Measurements from ENCODE around the gene CNPY3. TPM values are rescaled to one million over a fixed set of nuclear protein-coding genes. Genes with fewer than 3 reads are reported as not detected.

The CNPY3 gene
- total and polyA plus RNA-seq, 10 of the 15 experiments (the other 5 are each of a cell fraction or from before 2014, with no cell fraction given) = 7.2 to 102 (median 73.6) TPM

DNA sequence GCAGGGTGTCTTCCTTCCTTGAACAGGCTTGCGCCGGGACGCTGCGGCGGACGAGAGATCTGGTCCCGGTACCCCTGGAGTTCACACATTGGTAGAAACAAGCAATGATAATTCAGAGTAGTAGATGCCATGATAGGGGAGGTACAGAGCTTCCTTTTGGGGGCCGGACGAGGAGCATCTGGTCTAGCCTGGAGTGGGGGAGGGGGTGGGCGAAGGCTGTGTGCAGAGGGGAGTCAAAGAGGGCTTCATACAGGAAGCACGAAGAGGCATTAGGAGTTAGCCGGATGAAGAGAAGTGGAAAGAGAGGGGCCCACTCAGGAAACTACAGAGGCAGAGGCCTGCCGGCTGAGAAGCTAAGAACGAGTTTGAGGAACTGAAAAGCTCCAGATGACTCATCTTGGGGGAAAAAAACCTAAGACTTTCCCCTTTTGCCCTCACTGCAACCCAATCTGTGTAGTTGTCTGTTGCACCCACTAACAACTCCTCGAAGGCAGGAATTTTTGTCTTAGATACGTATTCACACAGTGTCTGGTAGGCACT lies 611 bp downstream of the CNPY3 start (continued):
- TF ChIP-seq, protein P1, sequence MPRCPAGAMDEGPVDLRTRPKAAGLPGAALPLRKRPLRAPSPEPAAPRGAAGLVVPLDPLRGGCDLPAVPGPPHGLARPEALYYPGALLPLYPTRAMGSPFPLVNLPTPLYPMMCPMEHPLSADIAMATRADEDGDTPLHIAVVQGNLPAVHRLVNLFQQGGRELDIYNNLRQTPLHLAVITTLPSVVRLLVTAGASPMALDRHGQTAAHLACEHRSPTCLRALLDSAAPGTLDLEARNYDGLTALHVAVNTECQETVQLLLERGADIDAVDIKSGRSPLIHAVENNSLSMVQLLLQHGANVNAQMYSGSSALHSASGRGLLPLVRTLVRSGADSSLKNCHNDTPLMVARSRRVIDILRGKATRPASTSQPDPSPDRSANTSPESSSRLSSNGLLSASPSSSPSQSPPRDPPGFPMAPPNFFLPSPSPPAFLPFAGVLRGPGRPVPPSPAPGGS (IDR thresholded peaks at IDR 0.05; ENCODE audit: borderline replicate concordance, insufficient read depth, low read depth, low read length, poor library complexity, severe bottlenecking) = peak; percentile 93
- TF ChIP-seq FOS (IDR thresholded peaks at IDR 0.05; ENCODE audit: borderline replicate concordance, extremely low read depth, insufficient read length) (no peak), SIX5 (IDR thresholded peaks at IDR 0.05; ENCODE audit: low read depth, low read length, severe bottlenecking) (no peak), SIN3A (IDR thresholded peaks at IDR 0.05; ENCODE audit: low read depth, low read length) (peak; percentile 23; the same call in 1 of the 2 replicates), SP1 (IDR thresholded peaks at IDR 0.05; ENCODE audit: low read depth, low read length) (peak; percentile 85), ATF7 (IDR thresholded peaks at IDR 0.05; ENCODE audit: low read depth) (peak; percentile 89), SMARCA5 (IDR thresholded peaks at IDR 0.05) (peak; percentile 73; the same call in 1 of the 2 replicates), ZSCAN29 (IDR thresholded peaks at IDR 0.05) (peak; percentile 80; the same call in 1 of the 2 replicates), POLR2AphosphoS5 (IDR thresholded peaks at IDR 0.05; ENCODE audit: low read length) (peak; percentile 93), NRF1 (conservative IDR thresholded peaks at IDR 0.05; ENCODE audit: low read depth, low read length) (no peak), CBX3 (IDR thresholded peaks at IDR 0.05; ENCODE audit: borderline replicate concordance, low read depth) (no peak), POLR2A (IDR thresholded peaks at IDR 0.05; ENCODE audit: low read depth, low read length) (peak; percentile 63), DPF2 (IDR thresholded peaks at IDR 0.05) (peak; percentile 100), SRF (IDR thresholded peaks at IDR 0.05; ENCODE audit: low read depth in 2 of 2, low read length in 2 of 2) (peak in 1 of 2 experiments; percentile 76; a peak in 1 of 4 replicates)
- TF ChIP-seq, protein P2, sequence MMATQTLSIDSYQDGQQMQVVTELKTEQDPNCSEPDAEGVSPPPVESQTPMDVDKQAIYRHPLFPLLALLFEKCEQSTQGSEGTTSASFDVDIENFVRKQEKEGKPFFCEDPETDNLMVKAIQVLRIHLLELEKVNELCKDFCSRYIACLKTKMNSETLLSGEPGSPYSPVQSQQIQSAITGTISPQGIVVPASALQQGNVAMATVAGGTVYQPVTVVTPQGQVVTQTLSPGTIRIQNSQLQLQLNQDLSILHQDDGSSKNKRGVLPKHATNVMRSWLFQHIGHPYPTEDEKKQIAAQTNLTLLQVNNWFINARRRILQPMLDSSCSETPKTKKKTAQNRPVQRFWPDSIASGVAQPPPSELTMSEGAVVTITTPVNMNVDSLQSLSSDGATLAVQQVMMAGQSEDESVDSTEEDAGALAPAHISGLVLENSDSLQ (IDR thresholded peaks at IDR 0.05) = peak; percentile 26; the same call in 1 of the 2 replicates
- TF ChIP-seq, protein P3, sequence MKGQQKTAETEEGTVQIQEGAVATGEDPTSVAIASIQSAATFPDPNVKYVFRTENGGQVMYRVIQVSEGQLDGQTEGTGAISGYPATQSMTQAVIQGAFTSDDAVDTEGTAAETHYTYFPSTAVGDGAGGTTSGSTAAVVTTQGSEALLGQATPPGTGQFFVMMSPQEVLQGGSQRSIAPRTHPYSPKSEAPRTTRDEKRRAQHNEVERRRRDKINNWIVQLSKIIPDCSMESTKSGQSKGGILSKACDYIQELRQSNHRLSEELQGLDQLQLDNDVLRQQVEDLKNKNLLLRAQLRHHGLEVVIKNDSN (IDR thresholded peaks at IDR 0.05; ENCODE audit: borderline replicate concordance, extremely low read length, insufficient read depth, low read depth, low read length) = no peak
- TF ChIP-seq, protein P4, sequence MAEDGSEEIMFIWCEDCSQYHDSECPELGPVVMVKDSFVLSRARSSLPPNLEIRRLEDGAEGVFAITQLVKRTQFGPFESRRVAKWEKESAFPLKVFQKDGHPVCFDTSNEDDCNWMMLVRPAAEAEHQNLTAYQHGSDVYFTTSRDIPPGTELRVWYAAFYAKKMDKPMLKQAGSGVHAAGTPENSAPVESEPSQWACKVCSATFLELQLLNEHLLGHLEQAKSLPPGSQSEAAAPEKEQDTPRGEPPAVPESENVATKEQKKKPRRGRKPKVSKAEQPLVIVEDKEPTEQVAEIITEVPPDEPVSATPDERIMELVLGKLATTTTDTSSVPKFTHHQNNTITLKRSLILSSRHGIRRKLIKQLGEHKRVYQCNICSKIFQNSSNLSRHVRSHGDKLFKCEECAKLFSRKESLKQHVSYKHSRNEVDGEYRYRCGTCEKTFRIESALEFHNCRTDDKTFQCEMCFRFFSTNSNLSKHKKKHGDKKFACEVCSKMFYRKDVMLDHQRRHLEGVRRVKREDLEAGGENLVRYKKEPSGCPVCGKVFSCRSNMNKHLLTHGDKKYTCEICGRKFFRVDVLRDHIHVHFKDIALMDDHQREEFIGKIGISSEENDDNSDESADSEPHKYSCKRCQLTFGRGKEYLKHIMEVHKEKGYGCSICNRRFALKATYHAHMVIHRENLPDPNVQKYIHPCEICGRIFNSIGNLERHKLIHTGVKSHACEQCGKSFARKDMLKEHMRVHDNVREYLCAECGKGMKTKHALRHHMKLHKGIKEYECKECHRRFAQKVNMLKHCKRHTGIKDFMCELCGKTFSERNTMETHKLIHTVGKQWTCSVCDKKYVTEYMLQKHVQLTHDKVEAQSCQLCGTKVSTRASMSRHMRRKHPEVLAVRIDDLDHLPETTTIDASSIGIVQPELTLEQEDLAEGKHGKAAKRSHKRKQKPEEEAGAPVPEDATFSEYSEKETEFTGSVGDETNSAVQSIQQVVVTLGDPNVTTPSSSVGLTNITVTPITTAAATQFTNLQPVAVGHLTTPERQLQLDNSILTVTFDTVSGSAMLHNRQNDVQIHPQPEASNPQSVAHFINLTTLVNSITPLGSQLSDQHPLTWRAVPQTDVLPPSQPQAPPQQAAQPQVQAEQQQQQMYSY (CRISPR knock-in tag; IDR thresholded peaks at IDR 0.05) = no peak
- TF ChIP-seq, protein P5, sequence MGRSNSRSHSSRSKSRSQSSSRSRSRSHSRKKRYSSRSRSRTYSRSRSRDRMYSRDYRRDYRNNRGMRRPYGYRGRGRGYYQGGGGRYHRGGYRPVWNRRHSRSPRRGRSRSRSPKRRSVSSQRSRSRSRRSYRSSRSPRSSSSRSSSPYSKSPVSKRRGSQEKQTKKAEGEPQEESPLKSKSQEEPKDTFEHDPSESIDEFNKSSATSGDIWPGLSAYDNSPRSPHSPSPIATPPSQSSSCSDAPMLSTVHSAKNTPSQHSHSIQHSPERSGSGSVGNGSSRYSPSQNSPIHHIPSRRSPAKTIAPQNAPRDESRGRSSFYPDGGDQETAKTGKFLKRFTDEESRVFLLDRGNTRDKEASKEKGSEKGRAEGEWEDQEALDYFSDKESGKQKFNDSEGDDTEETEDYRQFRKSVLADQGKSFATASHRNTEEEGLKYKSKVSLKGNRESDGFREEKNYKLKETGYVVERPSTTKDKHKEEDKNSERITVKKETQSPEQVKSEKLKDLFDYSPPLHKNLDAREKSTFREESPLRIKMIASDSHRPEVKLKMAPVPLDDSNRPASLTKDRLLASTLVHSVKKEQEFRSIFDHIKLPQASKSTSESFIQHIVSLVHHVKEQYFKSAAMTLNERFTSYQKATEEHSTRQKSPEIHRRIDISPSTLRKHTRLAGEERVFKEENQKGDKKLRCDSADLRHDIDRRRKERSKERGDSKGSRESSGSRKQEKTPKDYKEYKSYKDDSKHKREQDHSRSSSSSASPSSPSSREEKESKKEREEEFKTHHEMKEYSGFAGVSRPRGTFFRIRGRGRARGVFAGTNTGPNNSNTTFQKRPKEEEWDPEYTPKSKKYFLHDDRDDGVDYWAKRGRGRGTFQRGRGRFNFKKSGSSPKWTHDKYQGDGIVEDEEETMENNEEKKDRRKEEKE (IDR thresholded peaks at IDR 0.05) = no peak
- TF ChIP-seq, protein P6, sequence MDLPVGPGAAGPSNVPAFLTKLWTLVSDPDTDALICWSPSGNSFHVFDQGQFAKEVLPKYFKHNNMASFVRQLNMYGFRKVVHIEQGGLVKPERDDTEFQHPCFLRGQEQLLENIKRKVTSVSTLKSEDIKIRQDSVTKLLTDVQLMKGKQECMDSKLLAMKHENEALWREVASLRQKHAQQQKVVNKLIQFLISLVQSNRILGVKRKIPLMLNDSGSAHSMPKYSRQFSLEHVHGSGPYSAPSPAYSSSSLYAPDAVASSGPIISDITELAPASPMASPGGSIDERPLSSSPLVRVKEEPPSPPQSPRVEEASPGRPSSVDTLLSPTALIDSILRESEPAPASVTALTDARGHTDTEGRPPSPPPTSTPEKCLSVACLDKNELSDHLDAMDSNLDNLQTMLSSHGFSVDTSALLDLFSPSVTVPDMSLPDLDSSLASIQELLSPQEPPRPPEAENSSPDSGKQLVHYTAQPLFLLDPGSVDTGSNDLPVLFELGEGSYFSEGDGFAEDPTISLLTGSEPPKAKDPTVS (IDR thresholded peaks at IDR 0.05; ENCODE audit: low read depth, low read length) = no peak

Measured in GM12878 (cell line).